ENCODE data around the gene PIP5K1C. TPM values are rescaled to one million over a fixed set of nuclear protein-coding genes. Genes with fewer than 3 reads are reported as not detected.

The PIP5K1C gene
- total and polyA plus RNA-seq, 10 of the 15 experiments (the other 5 are each of a cell fraction or from before 2014, with no cell fraction given): 0.39 to 19.6 (median 5.3) TPM

DNA sequence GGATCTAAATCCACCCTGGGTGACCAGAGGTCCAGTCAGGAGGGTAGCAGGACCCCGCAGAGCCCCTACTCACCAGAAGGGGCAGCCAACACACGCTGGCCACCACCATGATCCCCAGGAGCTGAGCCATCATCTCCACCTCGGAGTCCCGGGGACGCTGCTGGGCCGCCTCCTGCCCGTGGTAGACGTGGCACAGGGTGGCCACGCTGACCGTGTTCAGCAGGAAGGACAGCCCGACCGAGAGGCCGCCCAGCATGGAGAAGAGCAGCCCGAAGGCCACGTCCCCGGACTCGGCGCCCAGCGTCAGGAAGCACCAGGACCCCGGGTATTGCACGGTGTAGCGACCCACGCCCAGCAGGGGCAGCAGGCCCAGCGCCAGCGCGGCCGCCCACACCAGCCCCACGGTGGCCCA, 100.5 kb downstream of the PIP5K1C start:
- Histone ChIP-seq H3K9ac (ENCODE audit: control insufficient read depth, insufficient read depth, low read length) (no peak overlapping the region), H3K36me3 (ENCODE audit: control insufficient read depth in 2 of 2, insufficient read depth in 2 of 2, low read length in 1 of 2) (no peaks in the 10 kb centered on the region), H4K20me1 (ENCODE audit: control insufficient read depth, insufficient read depth) (no peaks in the 10 kb centered on the region), H2AFZ (ENCODE audit: control insufficient read depth, low read depth, low read length) (no peak overlapping the region), H3K27ac (ENCODE audit: control insufficient read depth, insufficient read depth) (no peak overlapping the region), H3K9me3 (replicated peaks; ENCODE audit: control insufficient read depth, insufficient read depth, low read length) (no peaks in the 10 kb centered on the region), H3K79me2 (ENCODE audit: control insufficient read depth, insufficient read depth, low read length) (no peaks in the 10 kb centered on the region), H3K27me3 (replicated peaks in 1 of 2; ENCODE audit: control insufficient read depth in 2 of 2, insufficient read depth in 2 of 2, low read length in 1 of 2) (no peaks in the 10 kb centered on the region), H3K4me2 (ENCODE audit: control insufficient read depth, insufficient read depth) (no peak overlapping the region), H3K4me1 (ENCODE audit: control insufficient read depth, insufficient read depth, low read length) (peaks cover 3% of the 10 kb centered on the region), H3K4me3 (no peak overlapping the region)
- ATAC-seq (no peak), FAIRE-seq (no peak), DNase-seq (ENCODE audit: low read depth, low spot score) (no peak)
- POLR2A ChIA-PET: no interaction called here
- 75% methylated on average over 25 of the region's 28 CpGs for WGBS (ENCODE audit: insufficient coverage, insufficient replicate concordance, low lambda C conversion rate, missing lambda C conversion rate)
- CTCF ChIA-PET: no interaction called here
- intact Hi-C loops (cut with micrococcal nuclease; ENCODE audit: unreplicated experiment): no loop called here
- RAD21 ChIA-PET (ENCODE audit: unreplicated experiment): no interaction called here
- no TSS peak for BruUV-seq (replicated peaks)
- in situ Hi-C loops (cut with MboI): no loop called here
- TF ChIP-seq SUPT20H (IDR thresholded peaks at IDR 0.05; ENCODE audit: borderline replicate concordance, control insufficient read depth, low read depth, low read length): no peak
- TF ChIP-seq, protein P1, sequence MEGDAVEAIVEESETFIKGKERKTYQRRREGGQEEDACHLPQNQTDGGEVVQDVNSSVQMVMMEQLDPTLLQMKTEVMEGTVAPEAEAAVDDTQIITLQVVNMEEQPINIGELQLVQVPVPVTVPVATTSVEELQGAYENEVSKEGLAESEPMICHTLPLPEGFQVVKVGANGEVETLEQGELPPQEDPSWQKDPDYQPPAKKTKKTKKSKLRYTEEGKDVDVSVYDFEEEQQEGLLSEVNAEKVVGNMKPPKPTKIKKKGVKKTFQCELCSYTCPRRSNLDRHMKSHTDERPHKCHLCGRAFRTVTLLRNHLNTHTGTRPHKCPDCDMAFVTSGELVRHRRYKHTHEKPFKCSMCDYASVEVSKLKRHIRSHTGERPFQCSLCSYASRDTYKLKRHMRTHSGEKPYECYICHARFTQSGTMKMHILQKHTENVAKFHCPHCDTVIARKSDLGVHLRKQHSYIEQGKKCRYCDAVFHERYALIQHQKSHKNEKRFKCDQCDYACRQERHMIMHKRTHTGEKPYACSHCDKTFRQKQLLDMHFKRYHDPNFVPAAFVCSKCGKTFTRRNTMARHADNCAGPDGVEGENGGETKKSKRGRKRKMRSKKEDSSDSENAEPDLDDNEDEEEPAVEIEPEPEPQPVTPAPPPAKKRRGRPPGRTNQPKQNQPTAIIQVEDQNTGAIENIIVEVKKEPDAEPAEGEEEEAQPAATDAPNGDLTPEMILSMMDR (IDR thresholded peaks at IDR 0.05 in 2 of 3, conservative IDR thresholded peaks at IDR 0.05 in 1 of 3; ENCODE audit: control insufficient read depth in 2 of 3, extremely low read depth in 1 of 3, insufficient read depth in 1 of 3, low read depth in 3 of 3, low read length in 3 of 3): 0 out of 6 replicates have a peak, but pooled peaks of 1 of the 3 experiments have one; percentile 2
- SMC1A ChIA-PET (ENCODE audit: uncharacterized antibody, unreplicated experiment): no interaction called here

GRCh38 chr19:3595521-3596061, 104.7 kb downstream of the PIP5K1C start:
- Histone ChIP-seq H3K9ac (ENCODE audit: control insufficient read depth, insufficient read depth, low read length) (no peak overlapping the region), H3K4me1 (ENCODE audit: control insufficient read depth, insufficient read depth, low read length) (no peaks in the 10 kb centered on the region), H3K79me2 (ENCODE audit: control insufficient read depth, insufficient read depth, low read length) (no peaks in the 10 kb centered on the region), H3K9me3 (replicated peaks; ENCODE audit: control insufficient read depth, insufficient read depth, low read length) (peaks cover 2% of the 10 kb centered on the region; the same call in 1 of the 3 replicates), H3K4me3 (no peak overlapping the region), H3K36me3 (ENCODE audit: control insufficient read depth in 2 of 2, insufficient read depth in 2 of 2, low read length in 1 of 2) (no peaks in the 10 kb centered on the region), H4K20me1 (ENCODE audit: control insufficient read depth, insufficient read depth) (no peaks in the 10 kb centered on the region), H3K4me2 (ENCODE audit: control insufficient read depth, insufficient read depth) (no peak overlapping the region), H2AFZ (ENCODE audit: control insufficient read depth, low read depth, low read length) (no peak overlapping the region), H3K27me3 (replicated peaks in 1 of 2; ENCODE audit: control insufficient read depth in 2 of 2, insufficient read depth in 2 of 2, low read length in 1 of 2) (no peaks in the 10 kb centered on the region), H3K27ac (ENCODE audit: control insufficient read depth, insufficient read depth) (no peak overlapping the region)
- ATAC-seq: no peak
- ChIA-PET CTCF (no interaction called here), POLR2A (interaction anchor here (0.7 kb wide), 1 partner anchor 79 kb away, joined by 3 read pairs; no protein-coding TSS in a partner anchor), RAD21 (ENCODE audit: unreplicated experiment) (no interaction called here), SMC1A (ENCODE audit: uncharacterized antibody, unreplicated experiment) (no interaction called here)
- FAIRE-seq: no peak
- DNase-seq (ENCODE audit: low read depth, low spot score): no peak
- intact Hi-C loops (cut with micrococcal nuclease; ENCODE audit: unreplicated experiment): no loop called here
- 75% methylated on average over 23 of the region's 34 CpGs for WGBS (ENCODE audit: insufficient coverage, insufficient replicate concordance, low lambda C conversion rate, missing lambda C conversion rate)
- no TSS peak for BruUV-seq (replicated peaks)
- in situ Hi-C loops (cut with MboI): no loop called here
- no peak for TF ChIP-seq NRF1 (conservative IDR thresholded peaks at IDR 0.05; ENCODE audit: low read depth, low read length)
- TF ChIP-seq NKRF (conservative IDR thresholded peaks at IDR 0.05): no peak
- no peak for TF ChIP-seq NR2C1 (IDR thresholded peaks at IDR 0.05)
- TF ChIP-seq POLR2AphosphoS2 (IDR thresholded peaks at IDR 0.05; ENCODE audit: low read depth, low read length): no peak
- no peak for TF ChIP-seq YBX1 (IDR thresholded peaks at IDR 0.05)
- TF ChIP-seq BMI1 (IDR thresholded peaks at IDR 0.05; ENCODE audit: borderline replicate concordance): no peak
- no peak for TF ChIP-seq ZNF24 (IDR thresholded peaks at IDR 0.05)
- TF ChIP-seq REST (IDR thresholded peaks at IDR 0.05; ENCODE audit: low read depth, low read length): no peak
